IPS-18c (cell line): ENCODE measurements around the gene ZNF689.

ENCODE experiments used
- H3K4me3 ChIP-seq: 2 replicates; pipeline ENCODE4 v1.7.0; 2013; ENCODE audit warnings: low read depth, mild to moderate bottlenecking, low read length, moderate library complexity; ENCODE audit not compliant: insufficient read depth
- H3K9me3 ChIP-seq: one replicate; pipeline ENCODE4 v1.6.1; 2013; ENCODE audit warnings: mild to moderate bottlenecking, low read length, moderate library complexity; ENCODE audit not compliant: control insufficient read depth, insufficient read depth

ZNF689 gene

GRCh38 chr16:30609926-30610839 is at the start of gene ZNF689:
TSS of gene ZNF689 (minus strand) at chr16:30610389. CDS start at chr16:30610041, 348 bp downstream.
- Histone ChIP-seq H3K4me3 (peak within 1 kb of the TSS; percentile 96), H3K9me3 (no peaks in the 10 kb centered on the region)

- Histone ChIP-seq H3K4me3 (peak overlapping the region; percentile 97), H3K9me3 (no peaks in the 10 kb centered on the region)
These were observed 48.7 kb upstream of the ZNF689 start for GRCh38 chr16:30658731-30659506.

- H3K4me3 ChIP-seq: peak within 1 kb of the TSS; percentile 97
- no peaks in the 10 kb centered on the region for H3K9me3 ChIP-seq
These were observed 47.9 kb upstream of the ZNF689 start, which contains the start of gene FBRS for GRCh38 chr16:30657866-30658730. TSS of gene FBRS (plus strand) at chr16:30658431. CDS start at chr16:30659519, 1,088 bp downstream.

- peak overlapping the region; percentile 60 for H3K4me3 ChIP-seq
- H3K9me3 ChIP-seq: no peaks in the 10 kb centered on the region
These were observed 47.0 kb upstream of the ZNF689 start for GRCh38 chr16:30656974-30657865.

- Histone ChIP-seq H3K9me3 (no peaks in the 10 kb centered on the region), H3K4me3 (no peak overlapping the region)
These were observed 46.2 kb upstream of the ZNF689 start for GRCh38 chr16:30656388-30656787.

GRCh38 chr16:30655815-30656347 is 45.7 kb upstream of the ZNF689 start:
- Histone ChIP-seq H3K9me3 (no peaks in the 10 kb centered on the region), H3K4me3 (no peak overlapping the region)

- H3K4me3 ChIP-seq: no peak overlapping the region
- no peaks in the 10 kb centered on the region for H3K9me3 ChIP-seq
These were observed 44.7 kb upstream of the ZNF689 start for GRCh38 chr16:30654856-30655255.

- Histone ChIP-seq H3K9me3 (no peaks in the 10 kb centered on the region), H3K4me3 (no peak overlapping the region)
These were observed 42.5 kb upstream of the ZNF689 start for GRCh38 chr16:30652718-30653117.

GRCh38 chr16:30652005-30652296 is 41.8 kb upstream of the ZNF689 start:
- Histone ChIP-seq H3K9me3 (no peaks in the 10 kb centered on the region), H3K4me3 (peak overlapping the region; percentile 66)

GRCh38 chr16:30651124-30652004 is 41.2 kb upstream of the ZNF689 start:
- no peaks in the 10 kb centered on the region for H3K9me3 ChIP-seq
- peak overlapping the region; percentile 66 for H3K4me3 ChIP-seq

GRCh38 chr16:30650369-30651123 is 40.4 kb upstream of the ZNF689 start, which contains the start of gene PRR14:
TSS of gene PRR14 (plus strand) at chr16:30650960. CDS start at chr16:30651646, 686 bp downstream.
- Histone ChIP-seq H3K4me3 (peak within 1 kb of the TSS; percentile 66), H3K9me3 (no peaks in the 10 kb centered on the region)

- Histone ChIP-seq H3K4me3 (peak overlapping the region; percentile 22; the same call in 1 of the 2 replicates), H3K9me3 (no peaks in the 10 kb centered on the region)
These were observed 39.7 kb upstream of the ZNF689 start for GRCh38 chr16:30649725-30650368.

- H3K4me3 ChIP-seq: no peak overlapping the region
- no peaks in the 10 kb centered on the region for H3K9me3 ChIP-seq
These were observed 37.0 kb upstream of the ZNF689 start for GRCh38 chr16:30647274-30647571.

GRCh38 chr16:30645727-30646126 is 35.5 kb upstream of the ZNF689 start:
- H3K4me3 ChIP-seq: no peak overlapping the region
- H3K9me3 ChIP-seq: no peaks in the 10 kb centered on the region
